GM21786 (cell line): ENCODE measurements around the gene KRT79.
"Not testable (repeated sequence)": the region's sequence is repeated elsewhere in the genome, so short reads cannot be mapped to it uniquely, and the experiment has no call there.

Experiments
- ATAC-seq: cut with Tn5 transposase; IDR thresholded peaks from one replicate; pipeline ENCODE4 v1.9.1; 2021; ENCODE audit not compliant: unreplicated experiment

Gene KRT79

GRCh38 chr12:52806821-52807543 is 27.1 kb downstream of the KRT79 start:
- no peak for ATAC-seq

- ATAC-seq, result no peak
Observed at GRCh38 chr12:52806169-52806811, 27.8 kb downstream of the KRT79 start.

GRCh38 chr12:52805739-52806138 is 28.4 kb downstream of the KRT79 start:
- no peak for ATAC-seq

- ATAC-seq, result no peak
Observed at GRCh38 chr12:52805000-52805399, 29.1 kb downstream of the KRT79 start.

GRCh38 chr12:52802442-52802841 is 31.7 kb downstream of the KRT79 start:
- no peak for ATAC-seq

- no peak for ATAC-seq
Observed at GRCh38 chr12:52801773-52802172, 32.3 kb downstream of the KRT79 start.

- no peak for ATAC-seq
Observed at GRCh38 chr12:52800259-52800917, 33.7 kb downstream of the KRT79 start.

- ATAC-seq, result no peak
Observed at GRCh38 chr12:52799505-52800211, 34.5 kb downstream of the KRT79 start.

GRCh38 chr12:52798671-52799504 is 35.2 kb downstream of the KRT79 start:
- ATAC-seq, result no peak

GRCh38 chr12:52798003-52798670 is 36.0 kb downstream of the KRT79 start:
- no peak for ATAC-seq

- ATAC-seq, result no peak
Observed at GRCh38 chr12:52797529-52797894, 36.6 kb downstream of the KRT79 start.

GRCh38 chr12:52796839-52797528 is 37.1 kb downstream of the KRT79 start:
- no peak for ATAC-seq

- no peak for ATAC-seq
Observed at GRCh38 chr12:52796429-52796794, 37.7 kb downstream of the KRT79 start.

- ATAC-seq, result no peak
Observed at GRCh38 chr12:52795694-52796428, 38.2 kb downstream of the KRT79 start, which contains the start of gene KRT3. KRT3 (minus strand) TSS chr12:52796117; CDS start chr12:52796042, 75 bp downstream.

GRCh38 chr12:52795332-52795674 is 38.8 kb downstream of the KRT79 start:
- not testable (repeated sequence) for ATAC-seq

GRCh38 chr12:52794479-52795331 is 39.4 kb downstream of the KRT79 start:
- no peak for ATAC-seq

GRCh38 chr12:52792185-52793029 is 41.7 kb downstream of the KRT79 start:
- ATAC-seq, result no peak
